Neural cell (in vitro differentiated cells): ENCODE measurements around the gene SVEP1. TPM values are rescaled to one million over a fixed set of nuclear protein-coding genes. Genes with fewer than 3 reads are reported as not detected.

Experiments
- H2AFZ ChIP-seq: fragments of 200-600, 300-800 bp; sonication (generic), shearing (Covaris generic); 2 replicates; pipeline ENCODE4 v1.6.0; 2014; ENCODE audit warnings: low read depth, mild to moderate bottlenecking, antibody characterized with exemption, low read length, moderate library complexity
- H3F3A ChIP-seq: fragments of 200-600 bp; shearing (Covaris generic); 2 replicates; pipeline ENCODE4 v1.6.1; 2016; ENCODE audit warnings: mild to moderate bottlenecking, moderate library complexity, mixed read lengths, antibody characterized with exemption, low read length; ENCODE audit not compliant: insufficient read depth, poor library complexity, severe bottlenecking
- H3K27ac ChIP-seq: fragments of 200-600, 300-800 bp; sonication (generic), shearing (Covaris generic); 2 replicates; pipeline ENCODE4 v1.5.1; 2014; ENCODE audit warnings: mild to moderate bottlenecking, low read length, moderate library complexity
- H3K27me3 ChIP-seq: fragments of 300-800, 200-600 bp; sonication (generic), shearing (Covaris generic); 2 replicates; pipeline ENCODE4 v1.6.0; 2014; ENCODE audit warnings: mild to moderate bottlenecking, low read depth, low read length, moderate library complexity; ENCODE audit not compliant: insufficient read depth
- H3K36me3 ChIP-seq: fragments of 300-800, 200-600 bp; sonication (generic), shearing (Covaris generic); 2 replicates; pipeline ENCODE4 v1.5.1; 2014; ENCODE audit warnings: mild to moderate bottlenecking, antibody characterized with exemption, low read length, moderate library complexity; ENCODE audit not compliant: insufficient read depth
- H3K4me2 ChIP-seq: fragments of 300-800, 200-600 bp; sonication (generic), shearing (Covaris generic); 2 replicates; pipeline ENCODE4 v1.6.0; 2014; ENCODE audit warnings: mild to moderate bottlenecking, low read length
- H3K4me3 ChIP-seq: fragments of 300-800, 200-600 bp; sonication (generic), shearing (Covaris generic); 2 replicates; pipeline ENCODE4 v1.5.1; 2014; ENCODE audit warnings: mild to moderate bottlenecking, low read length, moderate library complexity
- H3K79me2 ChIP-seq: fragments of 200-600 bp; shearing (Covaris generic); replicated peaks from 2 replicates; pipeline ENCODE4 v1.6.0; 2014; ENCODE audit warnings: mild to moderate bottlenecking, low read length, moderate library complexity; ENCODE audit not compliant: insufficient read depth
- H3K9ac ChIP-seq: fragments of 300-800, 200-600 bp; sonication (generic), shearing (Covaris generic); 2 replicates; pipeline ENCODE4 v1.6.1; 2016; ENCODE audit warnings: mild to moderate bottlenecking, low read length, mixed read lengths
- H3K9me2 ChIP-seq: fragments of 200-600 bp; shearing (Covaris generic); 2 replicates; pipeline ENCODE4 v1.6.1; 2016; ENCODE audit warnings: mild to moderate bottlenecking, low read length, mixed read lengths; ENCODE audit not compliant: insufficient read depth
- H3K9me3 ChIP-seq: fragments of 200-600, 300-800 bp; sonication (generic), shearing (Covaris generic); 2 replicates; pipeline ENCODE4 v1.6.1; 2016; ENCODE audit warnings: mild to moderate bottlenecking, mixed run types, low read length, moderate library complexity, mixed read lengths
- H4K20me1 ChIP-seq: fragments of 200-600 bp; shearing (Covaris generic); 2 replicates; pipeline ENCODE4 v1.6.1; 2016; ENCODE audit warnings: mild to moderate bottlenecking, mixed run types; ENCODE audit not compliant: insufficient read depth
- EP300 ChIP-seq: fragments of 450-650 bp; conservative IDR thresholded peaks from 2 replicates; pipeline ENCODE4 v1.6.1; 2014; ENCODE audit warnings: antibody characterized with exemption, mild to moderate bottlenecking, moderate library complexity; ENCODE audit not compliant: poor library complexity, severe bottlenecking
- EZH2 ChIP-seq: fragments of 200-600, 300-800 bp; shearing (Covaris generic), sonication (generic); IDR thresholded peaks from 2 replicates; pipeline ENCODE4 v1.6.1; 2014; ENCODE audit warnings: antibody characterized with exemption, low read length, borderline replicate concordance, mild to moderate bottlenecking; ENCODE audit not compliant: insufficient read depth, poor library complexity, severe bottlenecking
- MXI1 ChIP-seq: fragments of 450-650 bp; conservative IDR thresholded peaks from 2 replicates; pipeline ENCODE4 v1.6.1; 2014; ENCODE audit warnings: antibody characterized with exemption, mild to moderate bottlenecking; ENCODE audit not compliant: poor library complexity, severe bottlenecking
- POLR2AphosphoS5 ChIP-seq: IDR thresholded peaks from 2 replicates; pipeline ENCODE4 v1.6.1; 2012
- RAD21 ChIP-seq: fragments of 450-650 bp; conservative IDR thresholded peaks from 2 replicates; pipeline ENCODE4 v1.6.1; 2014; ENCODE audit warnings: antibody characterized with exemption, mild to moderate bottlenecking, moderate library complexity
- SMC3 ChIP-seq: fragments of 450-650 bp; conservative IDR thresholded peaks from 2 replicates; pipeline ENCODE4 v1.6.1; 2014; ENCODE audit warnings: antibody characterized with exemption, mild to moderate bottlenecking, moderate library complexity; ENCODE audit not compliant: poor library complexity
- TAF1 ChIP-seq: IDR thresholded peaks from 2 replicates; pipeline ENCODE4 v1.6.1; 2012; ENCODE audit warnings: low read depth
- polyA plus RNA-seq: library from polyadenylated mRNA; depleted of rRNA; stranded (reverse); fragments of >200 nt; gene quantifications from 2 replicates; pipeline ENCODE4 v1.2.3, GENCODE V29; 2014
- TF ChIP-seq, protein P1 (sequence below): IDR thresholded peaks from 2 replicates; pipeline ENCODE4 v1.6.1; 2012; ENCODE audit warnings: borderline replicate concordance
- TF ChIP-seq, protein P2 (sequence below): fragments of 450-650 bp; IDR thresholded peaks from 2 replicates; pipeline ENCODE4 v1.5.1; 2014; ENCODE audit warnings: antibody characterized with exemption, mild to moderate bottlenecking, moderate library complexity; ENCODE audit not compliant: poor library complexity, severe bottlenecking

Gene SVEP1
- polyA plus RNA-seq, 1 donor from 2014 or later = 0.10 TPM

GRCh38 chr9:110443146-110443865 is 136.2 kb downstream of the SVEP1 start:
- no peak overlapping the region for H3K4me3 ChIP-seq
- no peak overlapping the region for H3K27ac ChIP-seq
- H3K4me2 ChIP-seq = no peak overlapping the region
- H3K36me3 ChIP-seq = no peaks in the 10 kb centered on the region
- TF ChIP-seq EZH2 = no peak
- TF ChIP-seq EP300 = no peak
- no peak for TF ChIP-seq SMC3
- TF ChIP-seq, protein P1, sequence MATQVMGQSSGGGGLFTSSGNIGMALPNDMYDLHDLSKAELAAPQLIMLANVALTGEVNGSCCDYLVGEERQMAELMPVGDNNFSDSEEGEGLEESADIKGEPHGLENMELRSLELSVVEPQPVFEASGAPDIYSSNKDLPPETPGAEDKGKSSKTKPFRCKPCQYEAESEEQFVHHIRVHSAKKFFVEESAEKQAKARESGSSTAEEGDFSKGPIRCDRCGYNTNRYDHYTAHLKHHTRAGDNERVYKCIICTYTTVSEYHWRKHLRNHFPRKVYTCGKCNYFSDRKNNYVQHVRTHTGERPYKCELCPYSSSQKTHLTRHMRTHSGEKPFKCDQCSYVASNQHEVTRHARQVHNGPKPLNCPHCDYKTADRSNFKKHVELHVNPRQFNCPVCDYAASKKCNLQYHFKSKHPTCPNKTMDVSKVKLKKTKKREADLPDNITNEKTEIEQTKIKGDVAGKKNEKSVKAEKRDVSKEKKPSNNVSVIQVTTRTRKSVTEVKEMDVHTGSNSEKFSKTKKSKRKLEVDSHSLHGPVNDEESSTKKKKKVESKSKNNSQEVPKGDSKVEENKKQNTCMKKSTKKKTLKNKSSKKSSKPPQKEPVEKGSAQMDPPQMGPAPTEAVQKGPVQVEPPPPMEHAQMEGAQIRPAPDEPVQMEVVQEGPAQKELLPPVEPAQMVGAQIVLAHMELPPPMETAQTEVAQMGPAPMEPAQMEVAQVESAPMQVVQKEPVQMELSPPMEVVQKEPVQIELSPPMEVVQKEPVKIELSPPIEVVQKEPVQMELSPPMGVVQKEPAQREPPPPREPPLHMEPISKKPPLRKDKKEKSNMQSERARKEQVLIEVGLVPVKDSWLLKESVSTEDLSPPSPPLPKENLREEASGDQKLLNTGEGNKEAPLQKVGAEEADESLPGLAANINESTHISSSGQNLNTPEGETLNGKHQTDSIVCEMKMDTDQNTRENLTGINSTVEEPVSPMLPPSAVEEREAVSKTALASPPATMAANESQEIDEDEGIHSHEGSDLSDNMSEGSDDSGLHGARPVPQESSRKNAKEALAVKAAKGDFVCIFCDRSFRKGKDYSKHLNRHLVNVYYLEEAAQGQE = no peak
- no peak for TF ChIP-seq TAF1
- TF ChIP-seq POLR2AphosphoS5 = no peak
- no peak for TF ChIP-seq RAD21
- TF ChIP-seq, protein P2, sequence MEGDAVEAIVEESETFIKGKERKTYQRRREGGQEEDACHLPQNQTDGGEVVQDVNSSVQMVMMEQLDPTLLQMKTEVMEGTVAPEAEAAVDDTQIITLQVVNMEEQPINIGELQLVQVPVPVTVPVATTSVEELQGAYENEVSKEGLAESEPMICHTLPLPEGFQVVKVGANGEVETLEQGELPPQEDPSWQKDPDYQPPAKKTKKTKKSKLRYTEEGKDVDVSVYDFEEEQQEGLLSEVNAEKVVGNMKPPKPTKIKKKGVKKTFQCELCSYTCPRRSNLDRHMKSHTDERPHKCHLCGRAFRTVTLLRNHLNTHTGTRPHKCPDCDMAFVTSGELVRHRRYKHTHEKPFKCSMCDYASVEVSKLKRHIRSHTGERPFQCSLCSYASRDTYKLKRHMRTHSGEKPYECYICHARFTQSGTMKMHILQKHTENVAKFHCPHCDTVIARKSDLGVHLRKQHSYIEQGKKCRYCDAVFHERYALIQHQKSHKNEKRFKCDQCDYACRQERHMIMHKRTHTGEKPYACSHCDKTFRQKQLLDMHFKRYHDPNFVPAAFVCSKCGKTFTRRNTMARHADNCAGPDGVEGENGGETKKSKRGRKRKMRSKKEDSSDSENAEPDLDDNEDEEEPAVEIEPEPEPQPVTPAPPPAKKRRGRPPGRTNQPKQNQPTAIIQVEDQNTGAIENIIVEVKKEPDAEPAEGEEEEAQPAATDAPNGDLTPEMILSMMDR = no peak
- TF ChIP-seq MXI1 = no peak
- no peak overlapping the region for H2AFZ ChIP-seq
- H3K9me2 ChIP-seq = no peaks in the 10 kb centered on the region
- H3K79me2 ChIP-seq = no peaks in the 10 kb centered on the region
- no peak overlapping the region for H3K9ac ChIP-seq
- no peaks in the 10 kb centered on the region for H3F3A ChIP-seq
- no peaks in the 10 kb centered on the region for H4K20me1 ChIP-seq
- H3K9me3 ChIP-seq = no peaks in the 10 kb centered on the region
- no peaks in the 10 kb centered on the region for H3K27me3 ChIP-seq

DNA sequence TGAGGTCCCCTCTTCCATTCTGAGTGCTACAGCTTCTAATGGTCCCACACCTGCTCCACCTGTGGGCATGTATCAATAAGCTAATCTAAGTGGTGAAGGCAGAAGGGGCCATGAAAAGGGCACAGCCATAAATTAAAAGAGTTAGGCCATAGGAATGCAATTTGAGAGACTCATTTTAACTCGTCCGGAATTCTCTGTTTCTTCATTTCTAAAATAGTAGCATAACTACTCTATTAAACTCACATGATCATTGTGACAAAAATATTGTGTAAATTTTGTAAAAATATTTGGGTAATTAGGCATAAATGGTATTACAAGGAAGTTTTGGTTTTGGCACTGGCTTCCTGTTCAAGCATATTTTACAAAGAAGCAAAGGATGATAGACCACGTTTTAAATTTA is 138.7 kb downstream of the SVEP1 start:
- Histone ChIP-seq H3K4me2 (no peak overlapping the region), H3K9me2 (no peaks in the 10 kb centered on the region), H3F3A (no peaks in the 10 kb centered on the region), H3K9me3 (no peaks in the 10 kb centered on the region), H3K36me3 (no peaks in the 10 kb centered on the region), H3K79me2 (no peaks in the 10 kb centered on the region), H2AFZ (no peak overlapping the region), H4K20me1 (no peaks in the 10 kb centered on the region), H3K4me3 (no peak overlapping the region), H3K27ac (no peak overlapping the region), H3K9ac (no peak overlapping the region), H3K27me3 (no peaks in the 10 kb centered on the region)
- TF ChIP-seq EP300 (no peak), RAD21 (no peak), POLR2AphosphoS5 (no peak), MXI1 (no peak), EZH2 (no peak), TAF1 (no peak), SMC3 (no peak)
- TF ChIP-seq, protein P1 = no peak
- TF ChIP-seq, protein P2 = no peak
